IMR-90 (cell line): ENCODE data around the gene ASCL1. TPM values are rescaled to one million over a fixed set of nuclear protein-coding genes. Genes with fewer than 3 reads are reported as not detected.

Experiments used
- ATAC-seq: fragments of 200-7000 bp; cut with Tn5 transposase; 2 replicates; pipeline ENCODE4 v1.9.1; 2020; ENCODE audit warnings: low read depth, mild to moderate bottlenecking, moderate library complexity
- BruUV-seq: library from RNA; stranded (reverse); fragments of 400-500 nt; replicated peaks from 2 replicates; lab custom pipeline; 2021; lab: Mats Ljungman, UMichigan
- CTCF ChIA-PET: fragments of 300-600 bp; formaldehyde crosslinking; extraction: SDS; loops from one replicate; lab custom pipeline; 2021; ENCODE audit warnings: antibody characterized with exemption; lab: Yijun Ruan, JAX
- POLR2A ChIA-PET: fragments of 300-600 bp; sonication (Branson Sonifier 250); formaldehyde crosslinking; loops from one replicate; lab custom pipeline; 2022; ENCODE audit warnings: antibody characterized with exemption; ENCODE audit not compliant: unreplicated experiment; lab: Charles Lee
- DNase-seq: peaks from one replicate; pipeline ENCODE4 v3.0.0; 2013
- H2AFZ ChIP-seq: replicated peaks from 2 replicates; pipeline ENCODE3; 2013; ENCODE audit warnings: low read length, mild to moderate bottlenecking; ENCODE audit not compliant: poor library complexity
- H2AK5ac ChIP-seq: 2 replicates; pipeline ENCODE4 v1.6.1; 2013; ENCODE audit warnings: low read depth, low read length, inconsistent platforms
- H2AK9ac ChIP-seq: replicated peaks from 2 replicates; pipeline ENCODE3; 2013; ENCODE audit warnings: mild to moderate bottlenecking, low read depth, low read length, moderate library complexity; ENCODE audit not compliant: poor library complexity
- H2BK120ac ChIP-seq: 2 replicates; pipeline ENCODE4 v1.6.1; 2013; ENCODE audit warnings: low read depth, low read length, inconsistent platforms
- H2BK15ac ChIP-seq: 3 replicates; pipeline ENCODE4 v1.6.1; 2013; ENCODE audit warnings: low read depth, low read length, inconsistent platforms
- H2BK20ac ChIP-seq: 2 replicates; pipeline ENCODE4 v1.6.1; 2013; ENCODE audit warnings: low read depth, mild to moderate bottlenecking, inconsistent platforms, low read length, moderate library complexity
- H2BK5ac ChIP-seq: 2 replicates; pipeline ENCODE4 v1.6.1; 2013; ENCODE audit warnings: mild to moderate bottlenecking, low read depth, low read length, inconsistent platforms; ENCODE audit not compliant: poor library complexity, severe bottlenecking
- H3K14ac ChIP-seq: replicated peaks from 2 replicates; pipeline ENCODE4 v1.6.1; 2013; ENCODE audit warnings: low read depth, low read length, inconsistent platforms
- H3K18ac ChIP-seq: 2 replicates; pipeline ENCODE4 v1.6.1; 2013; ENCODE audit warnings: low read depth, low read length, control low read depth
- H3K23ac ChIP-seq: 2 replicates; pipeline ENCODE4 v1.6.1; 2013; ENCODE audit warnings: low read depth, low read length, inconsistent platforms
- H3K27ac ChIP-seq: 2 replicates; pipeline ENCODE4 v1.5.1; 2013; ENCODE audit warnings: mild to moderate bottlenecking, control low read depth, low read length; ENCODE audit not compliant: insufficient read depth
- H3K27me3 ChIP-seq: 2 replicates; pipeline ENCODE4 v1.6.1; 2013; ENCODE audit warnings: low read length; ENCODE audit not compliant: control insufficient read depth, insufficient read depth
- H3K36me3 ChIP-seq: 2 replicates; pipeline ENCODE4 v1.6.1; 2013; ENCODE audit warnings: low read length, mixed read lengths; ENCODE audit not compliant: control insufficient read depth, insufficient read depth
- H3K4ac ChIP-seq: 2 replicates; pipeline ENCODE4 v1.6.1; 2013; ENCODE audit warnings: low read depth, low read length, inconsistent platforms
- H3K4me1 ChIP-seq: 2 replicates; pipeline ENCODE4 v1.6.1; 2013; ENCODE audit warnings: low read length, mixed read lengths; ENCODE audit not compliant: control insufficient read depth, insufficient read depth
- H3K4me2 ChIP-seq: 2 replicates; pipeline ENCODE4 v1.6.1; 2013; ENCODE audit warnings: low read depth, mild to moderate bottlenecking, control low read depth, low read length, moderate library complexity
- H3K4me3 ChIP-seq: 2 replicates; pipeline ENCODE4 v1.5.1; 2013; ENCODE audit warnings: low read depth, mild to moderate bottlenecking, control low read depth, low read length, moderate library complexity; ENCODE audit not compliant: insufficient read depth
- H3K56ac ChIP-seq: 2 replicates; pipeline ENCODE4 v1.6.1; 2013; ENCODE audit warnings: low read length, inconsistent platforms; ENCODE audit not compliant: insufficient read depth; ENCODE audit errors: extremely low read depth
- H3K79me1 ChIP-seq, 2 experiments: 2 replicates each; pipeline ENCODE4 v1.6.1; 2013; ENCODE audit warnings: low read length in 2 of 2, inconsistent platforms in 1 of 2, low read depth in 1 of 2
- H3K9ac ChIP-seq: 2 replicates; pipeline ENCODE4 v1.6.1; 2013; ENCODE audit warnings: low read depth, low read length, control low read depth
- H3K9me1 ChIP-seq: 2 replicates; pipeline ENCODE4 v1.6.1; 2013; ENCODE audit warnings: low read length, inconsistent platforms; ENCODE audit not compliant: insufficient read depth
- H3K9me3 ChIP-seq: 2 replicates; pipeline ENCODE4 v1.6.1; 2013; ENCODE audit warnings: low read length; ENCODE audit not compliant: control insufficient read depth, insufficient read depth
- H4K20me1 ChIP-seq: 2 replicates; pipeline ENCODE4 v1.6.1; 2013; ENCODE audit warnings: low read length, inconsistent platforms; ENCODE audit not compliant: insufficient read depth
- H4K5ac ChIP-seq: 2 replicates; pipeline ENCODE4 v1.6.1; 2013; ENCODE audit warnings: mild to moderate bottlenecking, low read depth, low read length, control low read depth
- H4K8ac ChIP-seq, 2 experiments: 2 replicates each; pipeline ENCODE4 v1.6.1; 2013; ENCODE audit warnings: low read depth in 2 of 2, low read length in 2 of 2, control low read depth in 1 of 2, inconsistent platforms in 1 of 2
- H4K91ac ChIP-seq: 2 replicates; pipeline ENCODE4 v1.6.1; 2013; ENCODE audit warnings: low read depth, low read length, inconsistent platforms; ENCODE audit not compliant: insufficient read depth
- BHLHE40 ChIP-seq: fragments of 150-350 bp; IDR thresholded peaks from 2 replicates; pipeline ENCODE4 v1.6.1; 2016; ENCODE audit warnings: mild to moderate bottlenecking, low read depth, low read length
- CHD1 ChIP-seq: IDR thresholded peaks from 2 replicates; pipeline ENCODE4 v1.6.1; 2012; ENCODE audit warnings: low read depth, low read length, improper control_type of control experiment
- CTCF ChIP-seq: conservative IDR thresholded peaks from 2 replicates; pipeline ENCODE4 v1.5.1; 2012; ENCODE audit warnings: mild to moderate bottlenecking, low read depth, low read length, improper control_type of control experiment
- MAFK ChIP-seq: IDR thresholded peaks from 2 replicates; pipeline ENCODE4 v1.6.1; 2012; ENCODE audit warnings: low read depth, low read length, improper control_type of control experiment
- RAD21 ChIP-seq: IDR thresholded peaks from 2 replicates; pipeline ENCODE4 v1.6.1; 2012; ENCODE audit warnings: low read length, improper control_type of control experiment
- RFX5 ChIP-seq: IDR thresholded peaks from 2 replicates; pipeline ENCODE4 v1.8.0; 2012; ENCODE audit warnings: low read depth, mild to moderate bottlenecking, low read length, moderate library complexity
- SMC3 ChIP-seq: fragments of 150-350 bp; IDR thresholded peaks from 2 replicates; pipeline ENCODE4 v1.6.1; 2016; ENCODE audit warnings: low read depth, mild to moderate bottlenecking, antibody characterized with exemption, low read length, moderate library complexity
- USF2 ChIP-seq: fragments of 150-350 bp; IDR thresholded peaks from 2 replicates; pipeline ENCODE4 v1.6.1; 2017; ENCODE audit warnings: mild to moderate bottlenecking, antibody characterized with exemption, low read length, low read depth
- WGBS, 2 experiments: methylation state at CpG; one replicate each; pipeline versions ENCODE4 v1.1.5 to v1.1.7; 2013; ENCODE audit warnings: missing lambda C conversion rate in 2 of 2; ENCODE audit not compliant: insufficient read length in 1 of 2; ENCODE audit errors: extremely low coverage in 2 of 2; 5-methylcytosine and 5-hydroxymethylcytosine counted together
- dilution Hi-C: fragments of 300-500 bp; cut with HindIII; formaldehyde crosslinking; loops from one replicate; pipeline ENCODE4 v1.14.3; 2018; ENCODE audit warnings: low sequenced_read_pairs; ENCODE audit not compliant: unreplicated experiment
- in situ Hi-C: fragments of 300-500 bp; cut with MboI; formaldehyde crosslinking; loops from 3 replicates; pipeline ENCODE4 v1.14.3; 2019; ENCODE audit warnings: low sequenced_read_pairs, inconsistent platforms, mixed read lengths
- intact Hi-C: fragments of 100-400 bp; cut with micrococcal nuclease; formaldehyde crosslinking; loops from 2 replicates; pipeline ENCODE4 v1.10.0; 2022
- polyA plus RNA-seq, 3 experiments: library from polyadenylated mRNA; depleted of rRNA; stranded (reverse); fragments of >200 nt; gene quantifications; 2 replicates each; pipeline ENCODE4 v1.2.3, GENCODE V29; 2012; ENCODE audit warnings: low replicate concordance in 1 of 3
- total RNA-seq: library from RNA; depleted of rRNA; stranded (reverse); fragments of >200 nt; gene quantifications from 2 replicates; pipeline ENCODE4 v1.2.3, GENCODE V29; 2012

Gene ASCL1
- total and polyA plus RNA-seq, 2 of the 4 experiments (the other 2 are of a cell fraction): not detected

- Histone ChIP-seq H2BK5ac (no peak overlapping the region), H3K79me1 (no peaks in the 10 kb centered on the region), H2BK15ac (no peak overlapping the region), H4K8ac (no peak overlapping the region), H2AFZ (no peak overlapping the region), H4K20me1 (no peaks in the 10 kb centered on the region), H3K9ac (no peak overlapping the region), H3K9me1 (no peaks in the 10 kb centered on the region), H3K18ac (no peak overlapping the region), H2AK5ac (no peak overlapping the region), H3K27ac (no peak overlapping the region), H2BK120ac (no peak overlapping the region), H3K9me3 (no peaks in the 10 kb centered on the region), H2BK20ac (no peak overlapping the region), H2AK9ac (no peak overlapping the region), H4K91ac (no peak overlapping the region), H3K4ac (no peak overlapping the region), H3K36me3 (no peaks in the 10 kb centered on the region), H3K4me2 (no peak overlapping the region), H3K23ac (no peak overlapping the region), H4K5ac (no peak overlapping the region), H3K56ac (no peak overlapping the region), H3K4me3 (no peak overlapping the region), H3K4me1 (no peaks in the 10 kb centered on the region), H3K27me3 (peaks cover 24% of the 10 kb centered on the region), H3K14ac (no peak overlapping the region)
- TF ChIP-seq CHD1: no peak
- TF ChIP-seq CTCF: no peak
- TF ChIP-seq SMC3: no peak
- TF ChIP-seq RAD21: no peak
- TF ChIP-seq RFX5: no peak
- TF ChIP-seq MAFK: no peak
- TF ChIP-seq USF2: no peak
- no peak for TF ChIP-seq BHLHE40
- WGBS, 2 experiments: 1% methylated on average over 12 of the region's 21 CpGs; no CpG with 5 or more reads in 1 of the 2 experiments
- ChIA-PET CTCF (no interaction called here), POLR2A (no interaction called here)
- BruUV-seq: no TSS peak
- intact Hi-C loops: no loop called here
- dilution Hi-C loops: no loop called here
- ATAC-seq (no peak), DNase-seq (no peak)
- in situ Hi-C loops: no loop called here
Observed at GRCh38 chr12:102964872-102965271, 7.4 kb downstream of the ASCL1 start.
